Stimulated activated CD4-positive, alpha-beta T cell treated with anti-CD3 and anti-CD28 coated beads, Interleukin-2, amount 100 ng/mL, for 48 hours (primary cell): ENCODE measurements around the gene CAV1.

Source experiments
- DNase-seq, 2 donors: peaks; one replicate each; pipeline ENCODE4 v3.0.0-alpha.2; 2020

CAV1 gene

GRCh38 chr7:116560021-116560970 lies 35.5 kb downstream of the CAV1 start:
- DNase-seq = no peak

- DNase-seq = no peak
These were observed 37.1 kb downstream of the CAV1 start for GRCh38 chr7:116561697-116562483.

GRCh38 chr7:116562529-116563121 lies 37.8 kb downstream of the CAV1 start:
- DNase-seq = no peak

- no peak for DNase-seq
These were observed 41.1 kb downstream of the CAV1 start for GRCh38 chr7:116565981-116566380.

- DNase-seq = no peak
These were observed 41.8 kb downstream of the CAV1 start for GRCh38 chr7:116566666-116567065.

- no peak for DNase-seq
These were observed 44.9 kb downstream of the CAV1 start for GRCh38 chr7:116569737-116570136.

- no peak for DNase-seq
These were observed 45.5 kb downstream of the CAV1 start for GRCh38 chr7:116570306-116570705.

- no peak for DNase-seq
These were observed 46.2 kb downstream of the CAV1 start for GRCh38 chr7:116571037-116571436.

GRCh38 chr7:116571552-116571951 lies 46.7 kb downstream of the CAV1 start:
- no peak for DNase-seq

- DNase-seq = no peak
These were observed 47.2 kb downstream of the CAV1 start for GRCh38 chr7:116572036-116572435.

- no peak for DNase-seq
These were observed 48.7 kb downstream of the CAV1 start for GRCh38 chr7:116573541-116573940.

GRCh38 chr7:116574025-116574822 lies 49.4 kb downstream of the CAV1 start:
- DNase-seq = no peak

- DNase-seq = no peak
These were observed 51.0 kb downstream of the CAV1 start for GRCh38 chr7:116575853-116576252.

- no peak for DNase-seq
These were observed 51.8 kb downstream of the CAV1 start for GRCh38 chr7:116576350-116577319.

- no peak for DNase-seq
These were observed 52.6 kb downstream of the CAV1 start for GRCh38 chr7:116577320-116577871.

- DNase-seq = no peak
These were observed 53.7 kb downstream of the CAV1 start for GRCh38 chr7:116578526-116578925.

GRCh38 chr7:116579322-116579721 lies 54.5 kb downstream of the CAV1 start:
- DNase-seq = no peak

GRCh38 chr7:116579835-116580234 lies 55.0 kb downstream of the CAV1 start:
- DNase-seq = no peak

GRCh38 chr7:116582164-116582732 lies 57.4 kb downstream of the CAV1 start:
- DNase-seq = no peak

- DNase-seq = no peak
These were observed 58.1 kb downstream of the CAV1 start for GRCh38 chr7:116582806-116583444.
